Upper lobe of right lung (tissue), 1 donor: Measurements from ENCODE around the gene SLTM. TPM values are rescaled to one million over a fixed set of nuclear protein-coding genes. Genes with fewer than 3 reads are reported as not detected.
"Not testable (repeated sequence)": the region's sequence is repeated elsewhere in the genome, so short reads cannot be mapped to it uniquely, and the experiment has no call there.

Source experiments
- ATAC-seq: fragments of 200-7000 bp; cut with Tn5 transposase; one replicate; pipeline ENCODE4 v1.9.1; 2020; ENCODE audit warnings: mild to moderate bottlenecking, moderate library complexity
- DNase-seq: peaks from one replicate; pipeline ENCODE4 v3.0.0-alpha.2; 2020
- H3K27ac ChIP-seq: fragments of 200-600 bp; one replicate; pipeline ENCODE4 v1.8.0; 2022
- H3K27me3 ChIP-seq: fragments of 200-600 bp; one replicate; pipeline ENCODE4 v1.8.0; 2022; ENCODE audit warnings: mild to moderate bottlenecking
- H3K36me3 ChIP-seq: fragments of 200-600 bp; one replicate; pipeline ENCODE4 v1.8.0; 2022
- H3K4me1 ChIP-seq: fragments of 200-600 bp; one replicate; pipeline ENCODE4 v1.8.0; 2022
- H3K4me3 ChIP-seq: fragments of 200-600 bp; one replicate; pipeline ENCODE4 v1.8.0; 2022; ENCODE audit warnings: mild to moderate bottlenecking
- H3K9me3 ChIP-seq: fragments of 200-600 bp; one replicate; pipeline ENCODE4 v1.8.0; 2022
- intact Hi-C: fragments of 100-400 bp; cut with DNase I; formaldehyde crosslinking; loops from one replicate; pipeline ENCODE4 v1.11.0; 2022
- total RNA-seq: library from RNA; stranded (reverse); fragmentation: NEBNext Ultra II Directional; extraction: Animal tissue kit (Norgen Biotek cat#: 25700); gene quantifications from one replicate; pipeline ENCODE4 v1.2.1, GENCODE V29; 2021
- TF ChIP-seq, protein P1 (sequence below): fragments of 200-600 bp; IDR thresholded peaks from one replicate; pipeline ENCODE4 v1.8.0; 2022; ENCODE audit warnings: antibody characterized with exemption
- donor health status: DM: no; HTN: yes; CAD: no; lungs with severe emphysema.

SLTM gene
- total RNA-seq, 1 donor from 2014 or later = 84.0 TPM

DNA sequence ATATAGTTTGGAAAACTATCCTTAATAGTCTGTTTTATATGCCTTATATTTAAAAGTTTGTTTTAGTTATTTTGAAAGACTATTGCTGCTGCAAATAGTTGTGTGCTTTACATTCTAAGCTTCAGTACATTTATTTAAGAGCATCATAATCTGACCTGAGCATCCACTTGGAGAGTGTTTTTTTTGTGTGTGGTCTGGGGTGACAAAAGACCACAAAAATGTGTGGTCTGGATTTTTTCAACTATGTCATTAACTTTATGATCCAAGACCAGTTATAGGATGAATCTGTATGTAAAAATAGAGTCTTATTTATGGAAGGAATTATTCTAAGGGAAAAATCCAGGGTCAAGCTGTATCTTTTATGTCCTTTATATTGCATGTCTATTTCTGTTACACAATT, 77.4 kb downstream of the SLTM start:
- Histone ChIP-seq H3K4me1 (no peaks in the 10 kb centered on the region), H3K36me3 (peaks cover 12% of the 10 kb centered on the region), H3K27ac (no peak overlapping the region), H3K27me3 (no peaks in the 10 kb centered on the region), H3K4me3 (no peak overlapping the region), H3K9me3 (no peaks in the 10 kb centered on the region)
- no peak for ATAC-seq
- intact Hi-C loops = no loop called here
- TF ChIP-seq, protein P1, sequence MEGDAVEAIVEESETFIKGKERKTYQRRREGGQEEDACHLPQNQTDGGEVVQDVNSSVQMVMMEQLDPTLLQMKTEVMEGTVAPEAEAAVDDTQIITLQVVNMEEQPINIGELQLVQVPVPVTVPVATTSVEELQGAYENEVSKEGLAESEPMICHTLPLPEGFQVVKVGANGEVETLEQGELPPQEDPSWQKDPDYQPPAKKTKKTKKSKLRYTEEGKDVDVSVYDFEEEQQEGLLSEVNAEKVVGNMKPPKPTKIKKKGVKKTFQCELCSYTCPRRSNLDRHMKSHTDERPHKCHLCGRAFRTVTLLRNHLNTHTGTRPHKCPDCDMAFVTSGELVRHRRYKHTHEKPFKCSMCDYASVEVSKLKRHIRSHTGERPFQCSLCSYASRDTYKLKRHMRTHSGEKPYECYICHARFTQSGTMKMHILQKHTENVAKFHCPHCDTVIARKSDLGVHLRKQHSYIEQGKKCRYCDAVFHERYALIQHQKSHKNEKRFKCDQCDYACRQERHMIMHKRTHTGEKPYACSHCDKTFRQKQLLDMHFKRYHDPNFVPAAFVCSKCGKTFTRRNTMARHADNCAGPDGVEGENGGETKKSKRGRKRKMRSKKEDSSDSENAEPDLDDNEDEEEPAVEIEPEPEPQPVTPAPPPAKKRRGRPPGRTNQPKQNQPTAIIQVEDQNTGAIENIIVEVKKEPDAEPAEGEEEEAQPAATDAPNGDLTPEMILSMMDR = no peak
- DNase-seq = no peak

DNA sequence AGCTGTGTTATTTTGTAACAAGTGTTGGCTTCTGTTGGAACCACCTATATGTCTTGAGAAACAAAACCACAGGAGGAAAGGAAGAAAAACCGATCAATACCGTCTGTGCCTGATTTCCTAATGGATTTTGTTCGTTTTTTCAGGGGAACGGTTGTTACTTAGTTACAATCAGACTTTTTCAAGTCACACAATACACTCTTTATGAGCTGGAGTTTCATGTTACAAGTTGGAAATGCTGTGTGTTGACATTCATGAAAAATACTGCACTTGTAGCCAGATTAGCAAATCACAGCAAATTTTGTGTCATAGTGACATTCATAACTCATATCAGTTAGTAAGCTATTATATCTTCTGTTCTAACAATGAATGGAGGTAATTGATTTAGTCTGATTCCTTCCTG, 78.9 kb downstream of the SLTM start:
- no peak overlapping the region for H3K27ac ChIP-seq
- H3K27me3 ChIP-seq = no peaks in the 10 kb centered on the region
- DNase-seq (no peak), ATAC-seq (no peak)
- no peak overlapping the region for H3K4me3 ChIP-seq
- intact Hi-C loops = no loop called here
- H3K4me1 ChIP-seq = no peaks in the 10 kb centered on the region
- H3K9me3 ChIP-seq = no peaks in the 10 kb centered on the region
- H3K36me3 ChIP-seq = peaks cover 13% of the 10 kb centered on the region
- TF ChIP-seq, protein P1 = no peak

DNA sequence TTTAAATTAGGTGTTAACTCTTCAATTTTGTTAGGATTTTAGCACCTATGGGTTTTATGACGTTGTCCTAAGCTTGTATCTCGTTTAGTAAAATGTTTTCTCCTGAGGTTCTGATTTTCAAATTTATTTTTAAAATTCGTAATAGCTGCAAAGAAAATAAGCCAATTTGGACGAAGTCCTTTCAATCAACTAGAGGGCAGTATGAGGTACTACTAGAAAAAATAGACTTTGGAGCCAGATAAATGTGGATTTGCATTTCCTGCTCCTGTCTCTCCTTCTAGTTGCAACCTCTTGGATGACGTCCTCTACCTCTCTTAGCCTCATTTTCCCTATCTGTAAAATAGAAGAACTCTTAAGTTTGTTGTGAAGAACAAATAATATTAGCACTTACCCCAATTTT, 81.1 kb downstream of the SLTM start:
- Histone ChIP-seq H3K27ac (no peak overlapping the region), H3K27me3 (no peaks in the 10 kb centered on the region), H3K4me3 (no peak overlapping the region), H3K4me1 (no peaks in the 10 kb centered on the region), H3K9me3 (no peaks in the 10 kb centered on the region), H3K36me3 (peaks cover 33% of the 10 kb centered on the region)
- no peak for ATAC-seq
- intact Hi-C loops = no loop called here
- DNase-seq = no peak
- TF ChIP-seq, protein P1 = no peak

DNA sequence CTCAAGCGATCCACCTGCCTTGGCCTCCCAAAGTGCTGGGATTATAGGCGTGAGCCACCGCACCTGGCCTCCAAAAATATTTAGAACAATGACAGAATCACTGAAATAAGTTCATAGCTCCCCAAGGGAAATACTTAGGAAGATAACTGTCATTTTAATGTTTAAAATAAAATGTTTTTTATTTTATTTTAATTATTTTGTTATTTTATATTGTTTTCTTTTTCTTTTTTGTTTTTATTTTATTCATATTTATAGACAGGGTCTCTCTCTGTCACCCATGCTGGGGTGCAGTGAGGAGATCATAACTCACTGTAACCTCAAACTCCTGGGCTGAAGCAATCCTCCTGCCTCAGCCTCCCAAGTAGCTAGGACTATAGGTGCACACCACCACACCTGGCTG, 82.3 kb downstream of the SLTM start:
- intact Hi-C loops, H3K27ac ChIP-seq, H3K4me3 ChIP-seq, H3K27me3 ChIP-seq, DNase-seq, H3K4me1 ChIP-seq, H3K9me3 ChIP-seq, ATAC-seq: not testable (repeated sequence)
- peaks cover 38% of the 10 kb centered on the region for H3K36me3 ChIP-seq

DNA sequence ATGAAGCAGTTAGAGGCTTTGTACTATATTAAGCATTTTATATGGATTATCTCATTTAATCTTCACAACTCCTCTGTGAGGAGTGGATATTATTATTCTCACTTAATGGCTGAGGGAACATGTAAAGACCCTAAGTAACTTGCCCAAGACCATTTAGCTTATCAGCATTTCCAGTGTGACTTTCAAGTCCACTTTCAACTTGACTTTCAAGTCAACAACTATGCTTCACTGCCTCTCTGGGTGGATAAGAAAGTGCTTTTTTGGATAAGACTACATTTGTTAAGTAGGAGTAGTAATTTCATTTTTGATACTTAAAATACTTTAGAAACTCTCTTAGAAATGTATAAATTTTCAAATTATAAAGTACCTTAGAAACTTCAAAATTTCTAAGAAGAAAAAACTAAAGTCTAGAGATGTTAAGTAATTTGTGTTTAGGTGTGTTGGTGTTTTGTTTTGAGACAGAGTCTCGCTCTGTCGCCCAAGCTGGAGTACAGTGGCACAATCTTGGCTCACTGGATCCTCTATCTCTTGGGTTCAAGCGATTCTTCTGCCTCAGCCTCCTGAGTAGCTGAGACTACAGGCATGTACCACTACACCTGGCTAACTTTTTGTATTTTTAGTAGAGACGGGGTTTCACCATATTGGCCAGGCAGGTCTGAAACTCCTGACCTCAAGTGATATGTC, 90.6 kb downstream of the SLTM start:
- Histone ChIP-seq H3K27ac (no peak overlapping the region), H3K9me3 (no peaks in the 10 kb centered on the region), H3K36me3 (peaks cover 23% of the 10 kb centered on the region), H3K27me3 (no peaks in the 10 kb centered on the region), H3K4me3 (no peak overlapping the region), H3K4me1 (no peaks in the 10 kb centered on the region)
- DNase-seq (no peak), ATAC-seq (no peak)
- TF ChIP-seq, protein P1 = no peak
- intact Hi-C loops = no loop called here

DNA sequence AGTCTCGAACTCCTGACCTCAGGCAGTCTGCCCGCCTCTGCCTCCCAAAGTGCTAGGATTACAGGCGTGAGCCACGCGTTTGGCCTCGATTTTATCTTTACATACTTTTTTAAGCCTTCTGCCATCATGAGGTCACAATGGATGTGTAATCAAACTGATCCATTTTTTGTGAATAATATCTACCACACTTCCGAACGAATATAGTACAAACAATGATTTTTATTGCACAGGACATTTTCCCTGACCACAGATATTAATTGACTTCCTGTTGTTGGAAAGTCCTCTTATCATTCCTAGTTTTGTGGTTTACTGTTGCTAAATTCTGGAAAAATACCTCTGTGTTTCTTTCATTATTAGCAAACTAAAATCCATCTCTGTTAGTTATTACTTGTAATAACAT, 93.4 kb downstream of the SLTM start:
- H3K4me3 ChIP-seq = no peak overlapping the region
- H3K36me3 ChIP-seq = peaks cover 12% of the 10 kb centered on the region
- H3K27me3 ChIP-seq = no peaks in the 10 kb centered on the region
- intact Hi-C loops = no loop called here
- no peaks in the 10 kb centered on the region for H3K9me3 ChIP-seq
- no peak overlapping the region for H3K27ac ChIP-seq
- DNase-seq (no peak), ATAC-seq (no peak)
- TF ChIP-seq, protein P1 = no peak
- no peaks in the 10 kb centered on the region for H3K4me1 ChIP-seq
